H1 (cell line): ENCODE results near the gene COL9A2.

ENCODE experiments used
- BRCA1 ChIP-seq: IDR thresholded peaks from 2 replicates; pipeline ENCODE4 v1.6.1; 2012; ENCODE audit warnings: low read depth, low read length, improper control_type of control experiment
- CHD1 ChIP-seq: IDR thresholded peaks from 2 replicates; pipeline ENCODE4 v1.6.1; 2012; ENCODE audit warnings: low read depth, low read length, improper control_type of control experiment
- CHD2 ChIP-seq: IDR thresholded peaks from 2 replicates; pipeline ENCODE4 v1.6.1; 2012; ENCODE audit warnings: low read length, improper control_type of control experiment
- CREB1 ChIP-seq: IDR thresholded peaks from 2 replicates; pipeline ENCODE4 v1.6.1; 2012; ENCODE audit warnings: inconsistent platforms
- CTCF ChIP-seq, 3 experiments: IDR thresholded peaks; 1 replicate in 2 of 3; 2 replicates in 1 of 3; pipeline versions ENCODE4 v1.5.1 to v1.6.1; 2011; ENCODE audit warnings: low read length in 3 of 3, mild to moderate bottlenecking in 3 of 3, inconsistent platforms in 2 of 3, low read depth in 1 of 3, moderate library complexity in 1 of 3; ENCODE audit not compliant: insufficient read depth in 1 of 3; ENCODE audit errors: control extremely low read depth in 1 of 3
- EGR1 ChIP-seq: IDR thresholded peaks from 2 replicates; pipeline ENCODE4 v1.6.1; 2011; ENCODE audit warnings: low read depth, low read length, borderline replicate concordance
- EP300 ChIP-seq, 2 experiments: IDR thresholded peaks; 1 replicate in 1 of 2; 2 replicates in 1 of 2; pipeline ENCODE4 v1.6.1; 2011 to 2012; ENCODE audit warnings: low read depth in 2 of 2, low read length in 2 of 2, mild to moderate bottlenecking in 2 of 2, borderline replicate concordance in 1 of 2, inconsistent platforms in 1 of 2, moderate library complexity in 1 of 2
- MAX ChIP-seq: IDR thresholded peaks from 2 replicates; pipeline ENCODE4 v1.6.1; 2012; ENCODE audit warnings: inconsistent platforms
- POLR2A ChIP-seq, 2 experiments: IDR thresholded peaks; 1 replicate in 1 of 2; 2 replicates in 1 of 2; pipeline ENCODE4 v1.6.1; 2011; ENCODE audit warnings: low read depth in 2 of 2, low read length in 2 of 2, mild to moderate bottlenecking in 2 of 2; ENCODE audit errors: control extremely low read depth in 1 of 2
- RAD21 ChIP-seq, 2 experiments: IDR thresholded peaks in 1 of 2; conservative IDR thresholded peaks in 1 of 2; 2 replicates each; pipeline ENCODE4 v1.6.1; 2011; ENCODE audit warnings: low read depth in 2 of 2, low read length in 2 of 2, improper control_type of control experiment in 1 of 2, inconsistent platforms in 1 of 2, mild to moderate bottlenecking in 1 of 2, moderate library complexity in 1 of 2
- RFX5 ChIP-seq: IDR thresholded peaks from 2 replicates; pipeline ENCODE4 v1.6.1; 2011; ENCODE audit warnings: low read depth, low read length, improper control_type of control experiment, borderline replicate concordance
- SP1 ChIP-seq: IDR thresholded peaks from 2 replicates; pipeline ENCODE4 v1.6.1; 2011; ENCODE audit warnings: low read depth, low read length
- TAF1 ChIP-seq: IDR thresholded peaks from 2 replicates; pipeline ENCODE4 v1.6.1; 2011; ENCODE audit warnings: mild to moderate bottlenecking, low read depth, low read length
- TBP ChIP-seq: IDR thresholded peaks from 2 replicates; pipeline ENCODE4 v1.6.1; 2011; ENCODE audit warnings: low read depth, low read length, improper control_type of control experiment

- TF ChIP-seq TBP (no peak), POLR2A (IDR thresholded peaks at IDR 0.05; ENCODE audit: control extremely low read depth in 1 of 2, low read depth in 2 of 2, low read length in 2 of 2) (no peak), CTCF (IDR thresholded peaks at IDR 0.05; ENCODE audit: control extremely low read depth in 1 of 3, insufficient read depth in 1 of 3, low read depth in 1 of 3, low read length in 3 of 3) (no peak), MAX (no peak), EGR1 (no peak), CHD2 (no peak), RFX5 (no peak), SP1 (no peak), RAD21 (IDR thresholded peaks at IDR 0.05 in 1 of 2, conservative IDR thresholded peaks at IDR 0.05 in 1 of 2; ENCODE audit: low read depth in 2 of 2, low read length in 2 of 2) (no peak), TAF1 (no peak), BRCA1 (no peak), CREB1 (no peak), EP300 (IDR thresholded peaks at IDR 0.05; ENCODE audit: borderline replicate concordance in 1 of 2, low read depth in 2 of 2, low read length in 2 of 2) (no peak), CHD1 (no peak)
Observed at GRCh38 chr1:40314721-40315238, 2.3 kb downstream of the COL9A2 start.
